ENCODE measurements around the gene BIRC2. TPM values are rescaled to one million over a fixed set of nuclear protein-coding genes. Genes with fewer than 3 reads are reported as not detected.

The BIRC2 gene
- total RNA-seq, 2 donors from 2014 or later: 45.4 to 55.3 TPM

GRCh38 chr11:102413497-102413896 is 66.5 kb downstream of the BIRC2 start:
- H3K4me3 ChIP-seq (ENCODE audit: low read length): no peak overlapping the region
- Mint-ChIP-seq H3K9me3 (peaks cover 20% of the 10 kb centered on the region), H3K27me3 (ENCODE audit: insufficient read depth) (no peaks in the 10 kb centered on the region), H3K36me3 (ENCODE audit: low read depth) (peaks cover 37% of the 10 kb centered on the region), H3K4me3 (no peak overlapping the region), H3K27ac (no peak overlapping the region), H3K4me1 (peaks cover 16% of the 10 kb centered on the region)
- no peak for DNase-seq
- H3K9me3 ChIP-seq (ENCODE audit: control insufficient read depth, low read length): peaks cover 22% of the 10 kb centered on the region
- no peak overlapping the region for H3K27ac ChIP-seq (ENCODE audit: low read depth, low read length)
- 75 to 94% methylated on average over 1 to 4 of the region's 4 CpGs for WGBS, 2 experiments (ENCODE audit: insufficient coverage in 1 of 2, insufficient read length in 1 of 2)
- H3K9ac ChIP-seq (ENCODE audit: extremely low read depth, low read length, poor library complexity, severe bottlenecking): no peak overlapping the region
- peaks cover 29% of the 10 kb centered on the region for H3K36me3 ChIP-seq (ENCODE audit: control insufficient read depth, insufficient read depth, low read length)
- H3K27me3 ChIP-seq (ENCODE audit: control insufficient read depth, insufficient read depth, low read length, poor library complexity, severe bottlenecking): no peaks in the 10 kb centered on the region
- no peak for TF ChIP-seq CTCF (conservative IDR thresholded peaks at IDR 0.05)
- H3K4me1 ChIP-seq (ENCODE audit: control insufficient read depth, insufficient read depth, low read length): no peaks in the 10 kb centered on the region

GRCh38 chr11:102414559-102414958 is 67.5 kb downstream of the BIRC2 start:
- Histone ChIP-seq H3K27ac (ENCODE audit: low read depth, low read length) (no peak overlapping the region), H3K9ac (ENCODE audit: extremely low read depth, low read length, poor library complexity, severe bottlenecking) (no peak overlapping the region), H3K4me3 (ENCODE audit: low read length) (no peak overlapping the region), H3K27me3 (ENCODE audit: control insufficient read depth, insufficient read depth, low read length, poor library complexity, severe bottlenecking) (no peaks in the 10 kb centered on the region), H3K4me1 (ENCODE audit: control insufficient read depth, insufficient read depth, low read length) (no peaks in the 10 kb centered on the region), H3K36me3 (ENCODE audit: control insufficient read depth, insufficient read depth, low read length) (peaks cover 33% of the 10 kb centered on the region), H3K9me3 (ENCODE audit: control insufficient read depth, low read length) (peaks cover 31% of the 10 kb centered on the region)
- H3K4me1 Mint-ChIP-seq: peaks cover 16% of the 10 kb centered on the region
- no peak overlapping the region for H3K27ac Mint-ChIP-seq
- H3K4me3 Mint-ChIP-seq: no peak overlapping the region
- H3K9me3 Mint-ChIP-seq: peaks cover 28% of the 10 kb centered on the region
- TF ChIP-seq CTCF (conservative IDR thresholded peaks at IDR 0.05): no peak
- 86 to 96% methylated on average over 2 of the region's 2 CpGs for WGBS, 2 experiments (ENCODE audit: insufficient coverage in 1 of 2, insufficient read length in 1 of 2)
- H3K36me3 Mint-ChIP-seq (ENCODE audit: low read depth): peaks cover 45% of the 10 kb centered on the region
- DNase-seq: no peak
- no peaks in the 10 kb centered on the region for H3K27me3 Mint-ChIP-seq (ENCODE audit: insufficient read depth)

GRCh38 chr11:102415304-102415916 is 68.4 kb downstream of the BIRC2 start:
- peaks cover 43% of the 10 kb centered on the region for H3K36me3 Mint-ChIP-seq (ENCODE audit: low read depth)
- no peak overlapping the region for H3K27ac Mint-ChIP-seq
- Histone ChIP-seq H3K9ac (ENCODE audit: extremely low read depth, low read length, poor library complexity, severe bottlenecking) (no peak overlapping the region), H3K4me3 (ENCODE audit: low read length) (no peak overlapping the region), H3K4me1 (ENCODE audit: control insufficient read depth, insufficient read depth, low read length) (no peaks in the 10 kb centered on the region), H3K27me3 (ENCODE audit: control insufficient read depth, insufficient read depth, low read length, poor library complexity, severe bottlenecking) (no peaks in the 10 kb centered on the region), H3K27ac (ENCODE audit: low read depth, low read length) (no peak overlapping the region), H3K9me3 (ENCODE audit: control insufficient read depth, low read length) (peaks cover 31% of the 10 kb centered on the region), H3K36me3 (ENCODE audit: control insufficient read depth, insufficient read depth, low read length) (peaks cover 27% of the 10 kb centered on the region)
- H3K4me1 Mint-ChIP-seq: peaks cover 13% of the 10 kb centered on the region
- no peak for DNase-seq
- H3K4me3 Mint-ChIP-seq: no peak overlapping the region
- TF ChIP-seq CTCF (conservative IDR thresholded peaks at IDR 0.05): no peak
- 96 to 100% methylated on average over 1 of the region's 1 CpG for WGBS, 2 experiments (ENCODE audit: insufficient coverage in 1 of 2, insufficient read length in 1 of 2)
- no peaks in the 10 kb centered on the region for H3K27me3 Mint-ChIP-seq (ENCODE audit: insufficient read depth)
- peaks cover 28% of the 10 kb centered on the region for H3K9me3 Mint-ChIP-seq
